ENCODE data around the gene IL21R. TPM values are rescaled to one million over a fixed set of nuclear protein-coding genes. Genes with fewer than 3 reads are reported as not detected.
"Not testable (repeated sequence)": the region's sequence is repeated elsewhere in the genome, so short reads cannot be mapped to it uniquely, and the experiment has no call there.

Gene IL21R
- total RNA-seq, 4 donors from 2014 or later: 0.15 to 0.58 (median 0.37) TPM

GRCh38 chr16:27389272-27389961, 12.6 kb upstream of the IL21R start:
- intact Hi-C loops (cut with DNase I; ENCODE audit: low total_unique reads): no loop called here
- WGBS, 2 donors: 82% methylated on average over 8 of the region's 8 CpGs
- no peak for DNase-seq (ENCODE audit: low spot score in 2 of 2)
- TF ChIP-seq POLR2A (IDR thresholded peaks at IDR 0.05) (no peak), CTCF (IDR thresholded peaks at IDR 0.05) (no peak)
- H3K4me3 ChIP-seq (ENCODE audit: low read depth, poor library complexity, severe bottlenecking): no peak overlapping the region

GRCh38 chr16:27390151-27390550, 11.8 kb upstream of the IL21R start:
- no peak overlapping the region for H3K4me3 ChIP-seq (ENCODE audit: low read depth, poor library complexity, severe bottlenecking)

GRCh38 chr16:27392671-27393070, 9.3 kb upstream of the IL21R start:
- no peak for TF ChIP-seq CTCF (IDR thresholded peaks at IDR 0.05)
- no peak for TF ChIP-seq POLR2A (IDR thresholded peaks at IDR 0.05)
- no peak for DNase-seq (ENCODE audit: low spot score in 2 of 2)
- intact Hi-C loops (cut with DNase I; ENCODE audit: low total_unique reads): no loop called here
- WGBS, 2 donors: 63 to 73% methylated on average over 1 of the region's 1 CpG
- H3K4me3 ChIP-seq (ENCODE audit: low read depth, poor library complexity, severe bottlenecking): no peak overlapping the region

More at GRCh38 chr16:27390151-27390550, 11.8 kb upstream of the IL21R start:
- intact Hi-C loops (cut with DNase I; ENCODE audit: low total_unique reads): no loop called here
- TF ChIP-seq CTCF (IDR thresholded peaks at IDR 0.05): no peak
- no peak for DNase-seq (ENCODE audit: low spot score in 2 of 2)

- no peak for TF ChIP-seq POLR2A (IDR thresholded peaks at IDR 0.05)
- no peak for TF ChIP-seq CTCF (IDR thresholded peaks at IDR 0.05)
- intact Hi-C loops (cut with DNase I; ENCODE audit: low total_unique reads): no loop called here
- no peak overlapping the region for H3K4me3 ChIP-seq (ENCODE audit: low read depth, poor library complexity, severe bottlenecking)
- no peak for DNase-seq (ENCODE audit: low spot score in 2 of 2)
These were observed 7.5 kb upstream of the IL21R start for GRCh38 chr16:27394516-27394915.

GRCh38 chr16:27398341-27398893, 3.6 kb upstream of the IL21R start:
- DNase-seq (ENCODE audit: low spot score in 2 of 2); H3K4me3 ChIP-seq (ENCODE audit: low read depth, poor library complexity, severe bottlenecking); intact Hi-C loops (cut with DNase I; ENCODE audit: low total_unique reads): not testable (repeated sequence)
- 83 to 84% methylated on average over 15 of the region's 15 CpGs for WGBS, 2 donors

- DNase-seq (ENCODE audit: low spot score in 2 of 2): no peak
- no peak overlapping the region for H3K4me3 ChIP-seq (ENCODE audit: low read depth, poor library complexity, severe bottlenecking)
- TF ChIP-seq POLR2A (IDR thresholded peaks at IDR 0.05): no peak
- TF ChIP-seq CTCF (IDR thresholded peaks at IDR 0.05): no peak
- 81 to 85% methylated on average over 8 of the region's 8 CpGs for WGBS, 2 donors
- intact Hi-C loops (cut with DNase I; ENCODE audit: low total_unique reads): no loop called here
These were observed 2.8 kb upstream of the IL21R start for GRCh38 chr16:27398894-27399853.

Measured in lower leg skin (tissue), 4 donors.